LNCAP (cell line): Measurements from ENCODE around the gene HMCN2.

Experiments
- CTCF ChIP-seq: fragments of 450-650 bp; IDR thresholded peaks from 2 replicates; pipeline ENCODE4 v1.5.1; 2017; ENCODE audit warnings: mild to moderate bottlenecking

HMCN2 gene

DNA sequence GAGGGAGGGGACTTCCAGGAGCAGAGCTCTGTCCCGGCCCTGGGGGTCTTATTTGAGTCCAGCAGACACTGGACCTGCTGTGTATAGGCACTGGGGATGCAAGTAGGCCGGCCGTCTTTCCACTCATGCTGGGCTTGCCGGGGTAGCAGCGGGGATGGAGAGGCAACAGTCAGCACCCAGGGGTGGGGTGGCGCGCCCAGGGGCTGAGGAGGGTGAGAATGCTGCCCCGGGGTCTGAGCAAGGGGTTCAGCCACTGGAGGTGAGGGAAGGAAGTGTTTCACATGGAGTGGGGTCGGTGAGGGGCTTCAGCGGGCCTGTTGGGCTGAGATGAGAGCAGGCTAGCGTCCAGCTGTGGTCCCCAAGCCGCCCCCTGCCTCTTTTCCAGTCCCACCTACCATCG lies 88.8 kb downstream of the HMCN2 start:
- no peak for TF ChIP-seq CTCF

GRCh38 chr9:130354806-130355205 lies 89.2 kb downstream of the HMCN2 start:
- TF ChIP-seq CTCF, result no peak

DNA sequence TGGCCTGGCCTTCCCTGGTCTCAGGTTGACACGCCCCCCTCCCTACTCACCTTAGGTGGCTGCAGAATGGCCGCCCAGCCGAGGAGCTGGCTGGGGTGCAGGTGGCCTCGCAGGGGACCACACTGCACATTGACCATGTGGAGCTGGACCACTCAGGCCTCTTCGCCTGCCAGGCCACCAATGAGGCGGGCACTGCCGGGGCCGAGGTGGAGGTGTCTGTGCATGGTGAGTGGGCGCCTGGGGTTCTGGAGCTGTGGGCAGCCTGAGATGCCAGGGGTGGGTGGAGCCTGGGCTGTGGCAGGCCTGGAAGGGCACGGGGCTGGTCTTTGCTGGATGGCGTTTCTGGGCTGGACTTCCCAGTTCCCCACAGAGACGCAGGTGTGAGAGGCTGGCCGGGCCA lies 90.5 kb downstream of the HMCN2 start:
- TF ChIP-seq CTCF, result no peak

GRCh38 chr9:130356877-130357584 lies 91.5 kb downstream of the HMCN2 start:
- TF ChIP-seq CTCF, result no peak

DNA sequence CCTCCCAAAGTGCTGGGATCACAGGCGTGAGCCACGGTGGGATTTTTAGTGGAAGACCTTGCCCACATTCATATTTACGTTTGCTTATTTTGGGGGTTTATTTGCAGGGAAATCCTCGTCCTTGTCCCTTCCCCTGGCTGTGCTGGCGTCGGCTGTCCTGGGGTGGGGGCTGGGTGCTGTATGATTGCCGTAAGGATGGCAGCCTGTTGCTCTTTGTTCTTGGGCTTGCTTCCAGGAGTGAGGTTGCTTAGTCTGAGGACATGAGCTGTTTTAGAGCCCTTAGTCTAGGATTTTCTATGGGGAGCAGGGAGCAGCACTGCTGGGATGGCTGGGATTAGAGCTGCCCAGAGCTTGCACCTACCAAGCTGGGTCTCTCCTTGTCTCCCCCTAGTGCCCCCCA lies 93.4 kb downstream of the HMCN2 start:
- TF ChIP-seq CTCF, result no peak

DNA sequence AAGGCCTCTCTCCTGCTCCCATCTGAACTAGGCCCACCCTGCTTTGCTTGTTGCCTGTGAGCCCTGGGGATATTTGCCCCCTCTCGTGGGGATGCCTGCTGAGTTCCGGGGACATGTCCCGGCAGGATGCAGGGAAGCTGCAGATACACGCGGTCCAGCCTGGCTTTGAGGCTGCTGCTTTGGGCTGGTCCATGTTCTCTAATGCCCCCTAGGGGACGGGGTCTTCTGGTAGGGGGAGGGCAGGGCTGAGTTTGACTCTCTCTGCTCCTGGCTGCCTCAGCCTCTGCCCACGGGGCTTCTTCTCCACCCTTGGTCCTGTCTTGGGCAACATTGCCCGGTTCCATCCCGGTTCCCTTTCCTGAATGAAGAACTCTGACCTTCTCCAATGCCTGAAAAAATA lies 94.3 kb downstream of the HMCN2 start:
- no peak for TF ChIP-seq CTCF

GRCh38 chr9:130360672-130361071 lies 95.1 kb downstream of the HMCN2 start:
- TF ChIP-seq CTCF, result no peak

GRCh38 chr9:130361873-130362362 lies 96.4 kb downstream of the HMCN2 start:
- no peak for TF ChIP-seq CTCF
